ENCODE results near the gene ERI3.

GRCh38 chr1:44221769-44222168 is 133.3 kb downstream of the ERI3 start:
- no peak for TF ChIP-seq CTCF (conservative IDR thresholded peaks at IDR 0.05; ENCODE audit: low read depth, low read length)
- TF ChIP-seq POLR2A (IDR thresholded peaks at IDR 0.05; ENCODE audit: low read depth, low read length) = no peak

Data from IMR-90 (cell line).